Loucy (cell line): ENCODE data around the gene PRMT1.

Source experiments
- CTCF ChIP-seq: fragments of 200-600 bp; sonication (generic); conservative IDR thresholded peaks from 2 replicates; pipeline ENCODE4 v1.5.1; 2014; ENCODE audit warnings: mild to moderate bottlenecking, antibody characterized with exemption, low read length
- EZH2phosphoT487 ChIP-seq: fragments of 200-600 bp; IDR thresholded peaks from 2 replicates; pipeline ENCODE4 v1.6.1; 2018; ENCODE audit warnings: antibody characterized with exemption, mild to moderate bottlenecking, moderate library complexity, borderline replicate concordance

DNA sequence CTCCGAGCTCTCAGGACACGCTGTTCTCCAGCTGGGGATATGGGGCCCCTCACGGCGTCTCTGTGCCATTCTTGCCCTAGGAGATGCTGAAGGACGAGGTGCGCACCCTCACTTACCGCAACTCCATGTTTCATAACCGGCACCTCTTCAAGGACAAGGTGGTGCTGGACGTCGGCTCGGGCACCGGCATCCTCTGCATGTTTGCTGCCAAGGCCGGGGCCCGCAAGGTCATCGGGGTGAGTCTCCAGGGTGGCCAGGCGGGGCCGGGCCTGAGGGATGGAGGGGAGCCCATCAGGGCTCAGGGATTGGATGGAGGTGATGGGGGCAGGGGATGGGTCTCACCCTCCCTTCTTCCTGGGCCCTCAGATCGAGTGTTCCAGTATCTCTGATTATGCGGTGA is 4.8 kb downstream of the PRMT1 start:
- TF ChIP-seq CTCF, result no peak
- no peak for TF ChIP-seq EZH2phosphoT487
